ENCODE results near the gene NTNG1. TPM values are rescaled to one million over a fixed set of nuclear protein-coding genes. Genes with fewer than 3 reads are reported as not detected.
"Not testable (repeated sequence)": the region's sequence is repeated elsewhere in the genome, so short reads cannot be mapped to it uniquely, and the experiment has no call there.

Gene NTNG1
- total RNA-seq (not detected), total RNA-seq (0 to 0.18 (median 0) reads per million in 172 experiments)
- not detected for polyA plus RNA-seq (2013, experiment 1 of 2)
- polyA plus RNA-seq (2013, experiment 2 of 2): 0.15 TPM

DNA sequence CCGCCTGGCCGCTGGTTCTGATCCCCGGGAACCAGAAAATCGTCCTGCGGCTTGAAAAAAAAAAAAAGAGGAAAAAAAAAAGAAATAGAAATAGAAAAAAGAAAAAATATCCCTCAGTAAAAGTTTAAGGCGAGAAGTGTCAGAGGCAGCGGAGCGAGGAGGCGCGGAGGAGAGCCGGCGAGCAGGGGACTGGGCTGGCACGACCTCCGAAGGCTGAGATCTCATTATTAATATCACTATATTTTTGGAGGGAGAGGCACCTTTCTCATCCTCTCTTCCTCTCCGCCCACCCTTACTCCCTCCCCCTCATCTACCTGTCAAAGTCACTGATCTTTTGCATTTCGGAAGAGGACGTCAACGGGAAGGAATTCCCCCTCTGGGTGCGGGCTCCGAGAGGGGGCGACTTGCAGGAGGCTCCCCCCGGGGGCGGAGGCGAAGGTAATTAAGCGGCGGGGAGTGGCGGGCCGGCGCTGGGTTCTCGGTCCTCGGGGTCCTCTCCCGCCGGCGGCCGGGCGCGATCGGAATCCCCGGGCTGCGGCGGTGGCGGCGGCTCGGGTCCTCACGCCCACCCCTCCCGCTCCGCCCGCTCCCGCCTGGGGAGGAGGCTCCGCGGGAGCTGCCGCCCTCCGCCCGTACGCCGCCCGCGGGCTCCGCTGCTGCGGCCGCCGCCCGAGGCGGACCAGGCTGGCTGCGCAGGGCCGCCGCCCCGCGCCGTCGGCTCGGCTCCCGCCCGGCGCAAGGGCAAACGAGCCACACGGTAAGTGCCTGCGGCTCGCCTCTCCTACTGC, at the start of gene NTNG1:
Gene NTNG1 (plus strand): TSS at position 337 of the 788 bp plus-strand sequence.
- Histone ChIP-seq H3K36me3 (ENCODE audit: insufficient read depth, low read length) (no peaks in the 10 kb centered on the region), H3K27me3 (ENCODE audit: control insufficient read depth in 1 of 2, insufficient read depth in 2 of 2, low read length in 2 of 2) (peaks cover 16 to 82% of the 10 kb centered on the region in 2 experiments), H3K9me3 (ENCODE audit: control insufficient read depth in 1 of 2, insufficient read depth in 1 of 2, low read length in 2 of 2) (peaks cover 0 to 10% of the 10 kb centered on the region in 2 experiments), H3K27ac (ENCODE audit: low read depth in 1 of 2, low read length in 2 of 2) (no peak within 1 kb of the TSS), H3K4me3 (ENCODE audit: low read length) (peak within 1 kb of the TSS; percentile 43), H3K4me1 (ENCODE audit: insufficient read depth, low read length) (peaks cover 19% of the 10 kb centered on the region)
- H3K27ac Mint-ChIP-seq: no peak within 1 kb of the TSS
- H3K27me3 Mint-ChIP-seq: peaks cover 78% of the 10 kb centered on the region
- CTCF ChIA-PET: no interaction called here
- H3K4me1 Mint-ChIP-seq (ENCODE audit: low read depth): peaks cover 24% of the 10 kb centered on the region
- intact Hi-C loops (cut with DNase I, micrococcal nuclease): no loop called here
- DNase-seq: peak in 3 of 14 experiments; percentile 2 to 50 (median 24)
- POLR2A ChIA-PET: no interaction called here
- no peaks in the 10 kb centered on the region for H3K36me3 Mint-ChIP-seq (ENCODE audit: low read depth)
- ATAC-seq (ENCODE audit: poor library complexity): no peak
- TF ChIP-seq, protein P1, sequence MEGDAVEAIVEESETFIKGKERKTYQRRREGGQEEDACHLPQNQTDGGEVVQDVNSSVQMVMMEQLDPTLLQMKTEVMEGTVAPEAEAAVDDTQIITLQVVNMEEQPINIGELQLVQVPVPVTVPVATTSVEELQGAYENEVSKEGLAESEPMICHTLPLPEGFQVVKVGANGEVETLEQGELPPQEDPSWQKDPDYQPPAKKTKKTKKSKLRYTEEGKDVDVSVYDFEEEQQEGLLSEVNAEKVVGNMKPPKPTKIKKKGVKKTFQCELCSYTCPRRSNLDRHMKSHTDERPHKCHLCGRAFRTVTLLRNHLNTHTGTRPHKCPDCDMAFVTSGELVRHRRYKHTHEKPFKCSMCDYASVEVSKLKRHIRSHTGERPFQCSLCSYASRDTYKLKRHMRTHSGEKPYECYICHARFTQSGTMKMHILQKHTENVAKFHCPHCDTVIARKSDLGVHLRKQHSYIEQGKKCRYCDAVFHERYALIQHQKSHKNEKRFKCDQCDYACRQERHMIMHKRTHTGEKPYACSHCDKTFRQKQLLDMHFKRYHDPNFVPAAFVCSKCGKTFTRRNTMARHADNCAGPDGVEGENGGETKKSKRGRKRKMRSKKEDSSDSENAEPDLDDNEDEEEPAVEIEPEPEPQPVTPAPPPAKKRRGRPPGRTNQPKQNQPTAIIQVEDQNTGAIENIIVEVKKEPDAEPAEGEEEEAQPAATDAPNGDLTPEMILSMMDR (IDR thresholded peaks at IDR 0.05): no peak
- H3K4me3 Mint-ChIP-seq: peak within 1 kb of the TSS; percentile 85
- no peaks in the 10 kb centered on the region for H3K9me3 Mint-ChIP-seq

DNA sequence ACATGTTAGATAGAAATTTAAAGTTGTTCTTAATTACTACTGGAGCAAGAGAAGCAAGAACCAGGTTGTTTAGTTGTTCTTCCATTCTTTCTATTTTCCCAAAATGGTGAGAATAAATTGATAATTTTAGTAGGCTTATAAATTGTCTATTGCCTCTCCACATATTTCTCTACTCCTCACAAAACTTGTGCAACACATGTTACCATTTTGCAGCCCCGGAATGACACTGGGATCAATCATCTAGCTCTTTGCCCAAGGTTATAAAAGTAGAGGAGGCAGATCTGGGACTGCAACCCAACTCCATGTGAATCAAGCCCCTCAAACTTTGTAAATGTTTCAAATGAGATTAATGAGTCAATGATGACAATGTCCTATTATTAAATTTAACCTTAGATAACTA, 49.4 kb upstream of the NTNG1 start:
- H3K27ac Mint-ChIP-seq: no peak overlapping the region
- no peak for DNase-seq
- no peaks in the 10 kb centered on the region for H3K4me1 Mint-ChIP-seq (ENCODE audit: low read depth)
- TF ChIP-seq, protein P1 (IDR thresholded peaks at IDR 0.05): no peak
- no peaks in the 10 kb centered on the region for H3K36me3 Mint-ChIP-seq (ENCODE audit: low read depth)
- Histone ChIP-seq H3K4me1 (ENCODE audit: insufficient read depth, low read length) (no peaks in the 10 kb centered on the region), H3K27ac (ENCODE audit: low read depth in 1 of 2, low read length in 2 of 2) (no peak overlapping the region), H3K36me3 (ENCODE audit: insufficient read depth, low read length) (no peaks in the 10 kb centered on the region), H3K27me3 (ENCODE audit: control insufficient read depth in 1 of 2, insufficient read depth in 2 of 2, low read length in 2 of 2) (no peaks in the 10 kb centered on the region), H3K4me3 (ENCODE audit: low read length) (no peak overlapping the region), H3K9me3 (ENCODE audit: control insufficient read depth in 1 of 2, insufficient read depth in 1 of 2, low read length in 2 of 2) (peaks cover 2 to 4% of the 10 kb centered on the region in 2 experiments)
- ATAC-seq (ENCODE audit: poor library complexity): no peak
- intact Hi-C loops (cut with DNase I, micrococcal nuclease): no loop called here
- ChIA-PET POLR2A (no interaction called here), CTCF (no interaction called here)
- peaks cover 2% of the 10 kb centered on the region for H3K9me3 Mint-ChIP-seq
- H3K27me3 Mint-ChIP-seq: peaks cover 5% of the 10 kb centered on the region
- no peak overlapping the region for H3K4me3 Mint-ChIP-seq

DNA sequence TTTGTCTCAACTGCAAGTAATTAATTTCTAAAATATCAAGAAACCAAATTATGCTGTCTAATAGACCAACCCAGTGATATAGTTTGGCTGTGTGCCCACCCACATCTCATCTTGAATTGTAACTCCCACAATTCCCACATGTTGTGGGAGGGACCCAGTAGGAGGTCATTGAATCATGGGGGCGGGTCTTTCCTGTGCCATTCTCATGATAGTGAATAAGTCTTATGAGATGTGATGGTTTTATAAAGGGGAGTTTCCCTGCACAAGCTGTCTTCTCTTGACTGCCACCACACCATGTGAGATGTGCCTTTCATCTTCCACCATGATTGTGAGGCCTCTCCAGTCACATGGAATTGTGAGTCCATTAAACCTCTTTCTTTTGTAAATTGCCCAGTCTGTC, 47.4 kb upstream of the NTNG1 start:
- H3K36me3 ChIP-seq (ENCODE audit: insufficient read depth, low read length); H3K4me3 Mint-ChIP-seq; H3K27ac ChIP-seq (ENCODE audit: low read depth in 1 of 2, low read length in 2 of 2); H3K27ac Mint-ChIP-seq; intact Hi-C loops (cut with DNase I, micrococcal nuclease); ATAC-seq (ENCODE audit: poor library complexity); H3K9me3 ChIP-seq (ENCODE audit: control insufficient read depth in 1 of 2, insufficient read depth in 1 of 2, low read length in 2 of 2); H3K4me1 Mint-ChIP-seq (ENCODE audit: low read depth); H3K4me1 ChIP-seq (ENCODE audit: insufficient read depth, low read length); H3K36me3 Mint-ChIP-seq (ENCODE audit: low read depth); CTCF ChIA-PET; H3K9me3 Mint-ChIP-seq; H3K27me3 ChIP-seq (ENCODE audit: control insufficient read depth in 1 of 2, insufficient read depth in 2 of 2, low read length in 2 of 2); DNase-seq; POLR2A ChIA-PET; H3K4me3 ChIP-seq (ENCODE audit: low read length): not testable (repeated sequence)
- H3K27me3 Mint-ChIP-seq: peaks cover 14% of the 10 kb centered on the region

Measured in CD4-positive, alpha-beta T cell (primary cell).